H9 (cell line): ENCODE data around the gene HDLBP. TPM values are rescaled to one million over a fixed set of nuclear protein-coding genes. Genes with fewer than 3 reads are reported as not detected.

Experiments used
- DNase-seq: peaks from one replicate; pipeline ENCODE4 v3.0.0-alpha.2; 2017
- H2AFZ ChIP-seq: one replicate; pipeline ENCODE4 v1.6.1; 2013; ENCODE audit warnings: mild to moderate bottlenecking, low read length, control low read depth, moderate library complexity
- H2AK5ac ChIP-seq: 2 replicates; pipeline ENCODE4 v1.6.1; 2013; ENCODE audit warnings: low read length, control low read depth, mixed read lengths; ENCODE audit not compliant: insufficient read length
- H2BK120ac ChIP-seq: one replicate; pipeline ENCODE4 v1.6.1; 2013; ENCODE audit warnings: low read depth, mild to moderate bottlenecking, low read length, control low read depth, inconsistent platforms; ENCODE audit not compliant: poor library complexity, severe bottlenecking
- H2BK12ac ChIP-seq: 2 replicates; pipeline ENCODE4 v1.6.1; 2013; ENCODE audit warnings: low read length, control low read depth, mixed read lengths, low read depth; ENCODE audit not compliant: insufficient read length
- H2BK15ac ChIP-seq: 2 replicates; pipeline ENCODE4 v1.6.1; 2013; ENCODE audit warnings: low read depth, low read length, control low read depth
- H2BK20ac ChIP-seq: one replicate; pipeline ENCODE4 v1.6.1; 2013; ENCODE audit warnings: low read depth, mild to moderate bottlenecking, low read length, control low read depth, inconsistent platforms; ENCODE audit not compliant: poor library complexity, severe bottlenecking
- H2BK5ac ChIP-seq: 2 replicates; pipeline ENCODE4 v1.6.1; 2013; ENCODE audit warnings: low read length, control low read depth, mixed read lengths; ENCODE audit not compliant: insufficient read length
- H3K14ac ChIP-seq: 2 replicates; pipeline ENCODE4 v1.6.1; 2013; ENCODE audit warnings: low read length, control low read depth; ENCODE audit not compliant: insufficient read depth
- H3K18ac ChIP-seq: 2 replicates; pipeline ENCODE4 v1.6.1; 2013; ENCODE audit warnings: low read depth, mild to moderate bottlenecking, mixed read lengths, low read length, control low read depth; ENCODE audit not compliant: insufficient read length
- H3K23ac ChIP-seq: 2 replicates; pipeline ENCODE4 v1.6.1; 2013; ENCODE audit warnings: low read length, control low read depth, mixed read lengths, low read depth; ENCODE audit not compliant: insufficient read length
- H3K23me2 ChIP-seq: 2 replicates; pipeline ENCODE4 v1.6.1; 2013; ENCODE audit warnings: low read depth, mild to moderate bottlenecking, mixed read lengths, low read length, control low read depth; ENCODE audit not compliant: insufficient read length, poor library complexity, severe bottlenecking
- H3K27ac ChIP-seq: 2 replicates; pipeline ENCODE4 v1.5.1; 2013; ENCODE audit warnings: low read length, control low read depth, mixed read lengths, low read depth; ENCODE audit not compliant: insufficient read length
- H3K27me3 ChIP-seq: 2 replicates; pipeline ENCODE4 v1.6.1; 2013; ENCODE audit warnings: low read length, control low read depth, inconsistent platforms; ENCODE audit not compliant: insufficient read depth
- H3K4ac ChIP-seq: 2 replicates; pipeline ENCODE4 v1.6.1; 2013; ENCODE audit warnings: low read depth, mild to moderate bottlenecking, control low read depth, inconsistent platforms, low read length, moderate library complexity
- H3K4me1 ChIP-seq: 2 replicates; pipeline ENCODE4 v1.6.1; 2013; ENCODE audit warnings: low read length, control low read depth, inconsistent platforms; ENCODE audit not compliant: insufficient read depth
- H3K4me2 ChIP-seq: 2 replicates; pipeline ENCODE4 v1.6.1; 2013; ENCODE audit warnings: low read length, control low read depth, mixed read lengths; ENCODE audit not compliant: insufficient read length, insufficient read depth
- H3K56ac ChIP-seq: 2 replicates; pipeline ENCODE4 v1.6.1; 2013; ENCODE audit warnings: low read depth, mild to moderate bottlenecking, mixed read lengths, low read length, control low read depth; ENCODE audit not compliant: insufficient read length
- H3K79me1 ChIP-seq: 2 replicates; pipeline ENCODE4 v1.6.1; 2013; ENCODE audit warnings: low read depth, mild to moderate bottlenecking, moderate library complexity, low read length, control low read depth, inconsistent platforms; ENCODE audit not compliant: insufficient read depth, poor library complexity, severe bottlenecking
- H3K79me2 ChIP-seq: 2 replicates; pipeline ENCODE4 v1.6.1; 2013; ENCODE audit warnings: low read length, control low read depth, inconsistent platforms; ENCODE audit not compliant: insufficient read depth
- H3K9ac ChIP-seq: 2 replicates; pipeline ENCODE4 v1.6.1; 2013; ENCODE audit warnings: low read length, control low read depth, mixed read lengths; ENCODE audit not compliant: insufficient read length; ENCODE audit errors: extremely low read depth
- H3K9me3 ChIP-seq: one replicate; pipeline ENCODE4 v1.6.1; 2013; ENCODE audit warnings: low read depth, low read length, inconsistent platforms; ENCODE audit not compliant: control insufficient read depth
- H3T11ph ChIP-seq: one replicate; pipeline ENCODE4 v1.6.1; 2013; ENCODE audit warnings: mild to moderate bottlenecking, low read length, control low read depth, inconsistent platforms
- H4K20me1 ChIP-seq: one replicate; pipeline ENCODE4 v1.6.1; 2013; ENCODE audit not compliant: control insufficient read depth, insufficient read length, insufficient read depth
- H4K5ac ChIP-seq: 2 replicates; pipeline ENCODE4 v1.6.1; 2013; ENCODE audit warnings: low read depth, mild to moderate bottlenecking, mixed read lengths, low read length, control low read depth; ENCODE audit not compliant: insufficient read length
- H4K8ac ChIP-seq: replicated peaks from 2 replicates; pipeline ENCODE4 v1.6.1; 2013; ENCODE audit warnings: low read length, control low read depth, mixed read lengths, low read depth; ENCODE audit not compliant: insufficient read length
- H4K91ac ChIP-seq: 2 replicates; pipeline ENCODE4 v1.6.1; 2013; ENCODE audit warnings: low read depth, mild to moderate bottlenecking, moderate library complexity, mixed read lengths, low read length, control low read depth; ENCODE audit not compliant: insufficient read length
- H3K27ac Mint-ChIP-seq, 3 experiments: 2 replicates in 2 of 3; 3 replicates in 1 of 3; pipeline ENCODE4 v1.8.0; 2020 to 2021; ENCODE audit warnings: mixed read lengths in 3 of 3, mild to moderate bottlenecking in 1 of 3, moderate library complexity in 1 of 3
- H3K27me3 Mint-ChIP-seq: 2 replicates; pipeline ENCODE4 v1.8.0; 2021; ENCODE audit warnings: low read depth, mild to moderate bottlenecking, moderate library complexity, mixed read lengths
- H3K36me3 Mint-ChIP-seq, 3 experiments: 2 replicates in 2 of 3; 3 replicates in 1 of 3; pipeline ENCODE4 v1.8.0; 2020 to 2021; ENCODE audit warnings: low read depth in 3 of 3, mixed read lengths in 3 of 3; ENCODE audit not compliant: insufficient read depth in 1 of 3
- H3K4me1 Mint-ChIP-seq, 2 experiments: 2 replicates each; pipeline ENCODE4 v1.8.0; 2020; ENCODE audit warnings: mixed read lengths in 2 of 2
- H3K4me3 Mint-ChIP-seq, 2 experiments: 2 replicates in 1 of 2; 3 replicates in 1 of 2; pipeline ENCODE4 v1.8.0; 2020 to 2021; ENCODE audit warnings: mild to moderate bottlenecking in 2 of 2, mixed read lengths in 2 of 2, moderate library complexity in 1 of 2
- H3K9me3 Mint-ChIP-seq, 2 experiments: 2 replicates in 1 of 2; 3 replicates in 1 of 2; pipeline ENCODE4 v1.8.0; 2020; ENCODE audit warnings: mild to moderate bottlenecking in 2 of 2, mixed read lengths in 2 of 2, moderate library complexity in 1 of 2
- WGBS: extraction: QIAGEN DNeasy Blood & Tissue Kit; methylation state at CpG from one replicate; pipeline ENCODE4 v1.1.7; 2013; ENCODE audit warnings: missing lambda C conversion rate, low lambda C conversion rate, mixed read lengths; ENCODE audit not compliant: insufficient read length; ENCODE audit errors: extremely low coverage; 5-methylcytosine and 5-hydroxymethylcytosine counted together
- total RNA-seq: library from RNA; stranded (reverse); gene quantifications from 2 replicates; pipeline ENCODE4 v1.2.1, GENCODE V29; 2021
- TF ChIP-seq, protein P1 (sequence below): fragments of 200-600 bp; sonication (generic); conservative IDR thresholded peaks from 3 replicates; pipeline ENCODE4 v1.8.0; 2021; ENCODE audit warnings: antibody characterized with exemption, mild to moderate bottlenecking

The HDLBP gene
- total RNA-seq, 1 experiment from 2014 or later: 364 TPM

DNA sequence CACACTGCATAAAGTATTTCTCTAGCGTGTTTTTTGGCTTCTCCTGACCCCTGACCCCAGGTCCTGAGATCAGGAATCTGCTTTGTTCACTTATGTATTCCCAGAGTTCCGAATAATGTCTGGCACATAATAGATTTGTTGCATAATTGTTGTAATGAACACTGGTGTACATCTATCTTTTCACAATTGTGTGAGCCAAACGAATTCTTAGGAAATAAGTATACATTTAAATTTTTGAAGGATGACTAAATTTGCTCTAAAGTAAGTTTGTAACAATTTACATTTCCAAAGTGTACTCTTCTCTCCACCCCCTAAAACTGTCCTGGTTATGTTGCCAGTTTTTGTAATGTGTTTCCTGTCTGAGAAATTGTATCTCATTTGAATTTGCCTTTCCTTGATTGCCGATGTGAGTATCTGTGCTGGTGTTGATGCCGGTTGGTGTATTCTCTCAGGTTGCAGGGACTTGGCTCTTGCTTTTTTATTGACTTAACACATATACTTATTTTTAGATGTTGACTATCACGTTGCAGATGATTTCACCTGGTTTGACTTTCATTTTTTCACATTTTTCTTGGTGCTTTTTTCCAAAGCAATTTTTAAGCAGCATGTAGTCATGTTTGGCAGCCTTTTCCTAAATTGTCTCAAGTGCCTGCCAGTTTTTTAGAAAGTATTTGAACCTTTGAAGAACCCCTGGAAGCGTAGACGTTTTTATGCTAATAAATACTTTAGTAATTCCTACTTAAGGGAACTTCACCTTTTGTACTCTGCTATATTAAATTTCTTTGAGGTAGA is 24.6 kb upstream of the HDLBP start:
- Mint-ChIP-seq H3K27ac (peak overlapping the region in 1 of 3 experiments; percentile 52; a peak in 2 of 7 replicates), H3K4me3 (no peak overlapping the region), H3K9me3 (no peaks in the 10 kb centered on the region), H3K27me3 (no peaks in the 10 kb centered on the region), H3K4me1 (peaks cover 0 to 2% of the 10 kb centered on the region in 2 experiments; a peak in 1 of 4 replicates), H3K36me3 (peaks cover 51 to 90% (median 87%) of the 10 kb centered on the region in 3 experiments)
- H3K56ac ChIP-seq: no peak overlapping the region
- no peak overlapping the region for H4K91ac ChIP-seq
- H3K4me1 ChIP-seq: no peaks in the 10 kb centered on the region
- no peaks in the 10 kb centered on the region for H3K27me3 ChIP-seq
- H4K5ac ChIP-seq: no peak overlapping the region
- no peaks in the 10 kb centered on the region for H3K23me2 ChIP-seq
- H2BK12ac ChIP-seq: no peak overlapping the region
- H3K9me3 ChIP-seq: no peaks in the 10 kb centered on the region
- no peaks in the 10 kb centered on the region for H3K79me1 ChIP-seq
- H3K18ac ChIP-seq: no peak overlapping the region
- H3K14ac ChIP-seq: no peak overlapping the region
- no peak overlapping the region for H2AFZ ChIP-seq
- H2AK5ac ChIP-seq: no peak overlapping the region
- no peaks in the 10 kb centered on the region for H3K79me2 ChIP-seq
- H4K20me1 ChIP-seq: no peaks in the 10 kb centered on the region
- no peak overlapping the region for H2BK15ac ChIP-seq
- DNase-seq: no peak
- H3K4me2 ChIP-seq: no peak overlapping the region
- H2BK120ac ChIP-seq: no peak overlapping the region
- whole genome bisulfite sequencing: no CpG with 5 or more reads among the region's 8 CpGs
- H3K4ac ChIP-seq: no peak overlapping the region
- H4K8ac ChIP-seq: no peak overlapping the region
- TF ChIP-seq, protein P1, sequence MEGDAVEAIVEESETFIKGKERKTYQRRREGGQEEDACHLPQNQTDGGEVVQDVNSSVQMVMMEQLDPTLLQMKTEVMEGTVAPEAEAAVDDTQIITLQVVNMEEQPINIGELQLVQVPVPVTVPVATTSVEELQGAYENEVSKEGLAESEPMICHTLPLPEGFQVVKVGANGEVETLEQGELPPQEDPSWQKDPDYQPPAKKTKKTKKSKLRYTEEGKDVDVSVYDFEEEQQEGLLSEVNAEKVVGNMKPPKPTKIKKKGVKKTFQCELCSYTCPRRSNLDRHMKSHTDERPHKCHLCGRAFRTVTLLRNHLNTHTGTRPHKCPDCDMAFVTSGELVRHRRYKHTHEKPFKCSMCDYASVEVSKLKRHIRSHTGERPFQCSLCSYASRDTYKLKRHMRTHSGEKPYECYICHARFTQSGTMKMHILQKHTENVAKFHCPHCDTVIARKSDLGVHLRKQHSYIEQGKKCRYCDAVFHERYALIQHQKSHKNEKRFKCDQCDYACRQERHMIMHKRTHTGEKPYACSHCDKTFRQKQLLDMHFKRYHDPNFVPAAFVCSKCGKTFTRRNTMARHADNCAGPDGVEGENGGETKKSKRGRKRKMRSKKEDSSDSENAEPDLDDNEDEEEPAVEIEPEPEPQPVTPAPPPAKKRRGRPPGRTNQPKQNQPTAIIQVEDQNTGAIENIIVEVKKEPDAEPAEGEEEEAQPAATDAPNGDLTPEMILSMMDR: no peak
- no peak overlapping the region for H3K9ac ChIP-seq
- H3K27ac ChIP-seq: no peak overlapping the region
- H2BK5ac ChIP-seq: no peak overlapping the region
- H3K23ac ChIP-seq: no peak overlapping the region
- no peak overlapping the region for H2BK20ac ChIP-seq
- H3T11ph ChIP-seq: no peak overlapping the region
